ENCODE results near the gene KRTAP4-8. TPM values are rescaled to one million over a fixed set of nuclear protein-coding genes. Genes with fewer than 3 reads are reported as not detected.
"Not testable (repeated sequence)": the region's sequence is repeated elsewhere in the genome, so short reads cannot be mapped to it uniquely, and the experiment has no call there.

KRTAP4-8 gene
- total RNA-seq, 1 donor from 2014 or later, result not detected

DNA sequence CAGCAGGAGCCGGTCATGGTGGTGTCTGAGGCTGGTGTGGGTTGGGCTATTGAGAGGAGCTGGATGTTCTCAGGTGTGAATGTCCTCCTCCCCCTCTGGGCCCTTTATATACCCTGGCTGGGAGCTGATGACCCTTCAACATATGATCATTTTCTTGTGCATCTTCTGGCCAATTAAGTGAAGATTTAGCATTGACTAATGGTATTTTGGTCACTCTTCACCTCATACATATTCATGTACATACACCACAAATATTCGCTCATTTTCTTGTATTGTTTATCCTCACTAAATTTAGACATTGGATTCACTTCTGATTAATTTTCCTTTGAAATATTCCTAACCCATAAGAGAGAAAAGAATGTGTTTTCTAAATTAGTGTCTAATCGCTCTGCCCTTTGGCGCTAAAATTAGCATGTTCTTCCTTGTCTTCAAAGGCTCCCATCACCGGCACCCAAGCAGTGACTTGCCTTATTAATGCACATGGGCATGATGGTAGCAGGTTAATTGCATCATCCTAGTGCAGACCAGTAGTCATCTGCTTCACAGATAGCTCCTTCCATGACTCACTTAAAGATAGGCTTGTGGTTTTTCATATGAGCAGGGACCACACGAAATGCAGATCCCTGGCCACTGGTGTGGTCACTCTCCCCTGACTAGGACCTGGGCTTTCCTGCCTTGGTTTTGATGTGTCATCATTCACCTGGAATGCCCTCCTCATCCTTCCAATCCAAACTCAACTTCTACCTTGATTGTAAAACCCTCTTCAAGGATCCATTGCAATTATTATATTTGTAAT, 31.9 kb downstream of the KRTAP4-8 start, which contains the start of gene KRTAP2-4:
Gene KRTAP2-4 (minus strand): TSS at position 51 of the 796 bp plus-strand sequence. CDS start 34 bp downstream, at position 17.
- DNase-seq (ENCODE audit: extremely low read depth, low read depth, low spot score), result no peak

DNA sequence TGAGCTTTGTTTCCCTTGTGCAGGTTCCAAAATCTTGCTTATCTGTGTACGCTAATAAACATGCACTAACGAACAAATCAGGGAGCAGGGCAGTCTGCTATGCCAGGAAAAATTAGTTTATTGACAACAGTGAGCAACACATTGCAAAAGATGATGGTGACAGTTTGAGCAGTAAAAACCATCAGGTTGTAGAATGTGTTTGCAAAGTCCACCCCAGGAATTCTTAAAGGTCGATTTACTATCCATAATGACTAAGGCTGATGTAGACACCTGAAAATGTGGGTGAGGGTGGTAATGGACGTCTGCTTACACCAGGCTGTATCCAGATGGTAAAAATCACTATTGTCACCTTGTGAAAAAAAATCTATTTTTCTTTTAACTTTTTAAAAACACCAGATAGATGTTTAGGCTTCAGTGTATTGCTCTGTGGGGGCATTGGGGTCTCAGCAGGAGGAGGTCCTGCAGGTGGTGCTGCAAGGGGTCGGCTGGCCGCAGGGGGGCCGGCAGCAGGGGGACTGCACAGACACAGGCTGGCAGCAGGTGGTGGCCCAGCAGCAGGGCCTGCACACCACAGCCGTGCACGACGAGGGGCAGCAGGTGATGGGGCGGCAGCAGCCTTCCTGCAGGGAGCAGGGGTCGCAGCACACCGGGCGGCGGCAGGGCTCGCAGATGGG, 32.8 kb downstream of the KRTAP4-8 start:
- DNase-seq (ENCODE audit: extremely low read depth, low read depth, low spot score), result not testable (repeated sequence)

GRCh38 chr17:41064301-41064700, 33.6 kb downstream of the KRTAP4-8 start:
- no peak for DNase-seq (ENCODE audit: extremely low read depth, low read depth, low spot score)

- DNase-seq (ENCODE audit: extremely low read depth, low read depth, low spot score), result no peak
Measured at GRCh38 chr17:41063449-41063848, 34.5 kb downstream of the KRTAP4-8 start.

DNA sequence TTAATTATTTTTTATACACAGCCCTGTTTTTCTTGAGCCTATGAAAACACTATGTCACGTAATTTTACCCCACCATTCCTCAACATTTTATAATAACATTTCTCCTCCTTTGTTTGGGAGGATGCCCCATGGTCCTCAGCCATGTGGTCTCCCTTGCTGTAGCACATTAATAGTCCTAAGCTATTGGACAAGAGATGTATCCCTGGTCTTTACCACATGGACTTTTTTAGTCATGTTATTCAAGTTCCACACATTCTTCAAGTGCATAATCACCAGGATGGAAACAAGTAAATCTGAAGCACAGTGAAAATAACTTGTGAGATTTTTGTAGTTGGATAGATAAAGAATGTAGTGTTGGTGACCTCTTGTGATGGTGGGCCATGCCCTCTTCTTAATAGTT, 36.0 kb downstream of the KRTAP4-8 start:
- no peak for DNase-seq (ENCODE audit: extremely low read depth, low read depth, low spot score)

GRCh38 chr17:41060052-41060604, 37.8 kb downstream of the KRTAP4-8 start, which contains the start of gene KRTAP2-3:
Gene KRTAP2-3 (minus strand): TSS chr17:41060114. CDS start chr17:41060050, 64 bp downstream.
- DNase-seq (ENCODE audit: extremely low read depth, low read depth, low spot score), result no peak

GRCh38 chr17:41059276-41060051, 38.5 kb downstream of the KRTAP4-8 start:
- not testable (repeated sequence) for DNase-seq (ENCODE audit: extremely low read depth, low read depth, low spot score)

- no peak for DNase-seq (ENCODE audit: extremely low read depth, low read depth, low spot score)
Measured at GRCh38 chr17:41058741-41059140, 39.2 kb downstream of the KRTAP4-8 start.

- DNase-seq (ENCODE audit: extremely low read depth, low read depth, low spot score), result no peak
Measured at GRCh38 chr17:41057547-41057946, 40.4 kb downstream of the KRTAP4-8 start.

- not testable (repeated sequence) for DNase-seq (ENCODE audit: extremely low read depth, low read depth, low spot score)
Measured at GRCh38 chr17:41055130-41055529, 42.8 kb downstream of the KRTAP4-8 start, which contains the start of gene KRTAP2-2. Gene KRTAP2-2 (minus strand): TSS chr17:41055230. CDS start chr17:41055211, 19 bp downstream.

GRCh38 chr17:41054556-41054955, 43.4 kb downstream of the KRTAP4-8 start:
- DNase-seq (ENCODE audit: extremely low read depth, low read depth, low spot score), result not testable (repeated sequence)

- no peak for DNase-seq (ENCODE audit: extremely low read depth, low read depth, low spot score)
Measured at GRCh38 chr17:41054025-41054424, 43.9 kb downstream of the KRTAP4-8 start.

GRCh38 chr17:41052566-41052965, 45.4 kb downstream of the KRTAP4-8 start:
- no peak for DNase-seq (ENCODE audit: extremely low read depth, low read depth, low spot score)

DNA sequence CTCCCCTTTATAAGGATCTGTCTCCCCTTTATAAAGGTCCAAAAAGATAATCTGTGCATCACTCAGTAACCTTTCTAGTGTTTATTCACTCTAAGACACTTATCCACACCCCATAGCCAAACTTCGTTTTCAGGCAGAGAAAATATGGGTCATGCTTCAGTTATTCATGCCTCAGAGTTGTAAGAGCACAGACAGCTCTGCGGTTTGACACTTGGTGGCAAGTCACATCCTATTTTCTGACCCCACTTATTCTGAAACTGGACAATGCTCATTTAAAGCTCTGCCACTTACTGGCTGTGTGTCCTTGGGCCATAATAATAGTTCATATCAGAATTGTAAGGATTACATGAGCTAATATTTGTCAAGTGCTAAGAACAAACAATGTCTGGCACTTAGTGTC, 48.8 kb downstream of the KRTAP4-8 start:
- DNase-seq (ENCODE audit: extremely low read depth, low read depth, low spot score), result no peak

- DNase-seq (ENCODE audit: extremely low read depth, low read depth, low spot score), result no peak
Measured at GRCh38 chr17:41048441-41048840, 49.5 kb downstream of the KRTAP4-8 start.

Other genes starting within 250 kb of the KRTAP4-8 start
- not detected in 2 replicates for gene KRT12, start 230.9 kb downstream of the KRTAP4-8 start, total RNA-seq
- not detected in 2 replicates for gene KRT20, start 212.9 kb downstream of the KRTAP4-8 start, total RNA-seq
- gene KRT23, start 160.5 kb downstream of the KRTAP4-8 start, total RNA-seq, result not detected in 2 replicates
- gene KRT39, start 131.2 kb downstream of the KRTAP4-8 start, total RNA-seq, result not detected in 2 replicates
- gene KRT40, start 113.8 kb downstream of the KRTAP4-8 start, total RNA-seq, result not detected in 2 replicates
- gene KRTAP3-3, start 104.0 kb downstream of the KRTAP4-8 start, total RNA-seq, result not detected in 2 replicates
- gene KRTAP3-2, start 98.2 kb downstream of the KRTAP4-8 start, total RNA-seq, result not detected in 2 replicates
- not detected in 2 replicates for gene KRTAP3-1, start 89.0 kb downstream of the KRTAP4-8 start, total RNA-seq
- gene KRTAP1-5, start 70.9 kb downstream of the KRTAP4-8 start, total RNA-seq, result 0.29 and 0.82 TPM in 2 replicates
- gene KRTAP1-4, start 67.9 kb downstream of the KRTAP4-8 start, total RNA-seq, result not detected in 2 replicates
- not detected in 2 replicates for gene KRTAP1-3, start 63.3 kb downstream of the KRTAP4-8 start, total RNA-seq
- gene KRTAP1-1, start 56.7 kb downstream of the KRTAP4-8 start, total RNA-seq, result not detected in 2 replicates
- not detected in 2 replicates for gene KRTAP2-1, start 50.8 kb downstream of the KRTAP4-8 start, total RNA-seq
- not detected in 2 replicates for gene KRTAP2-2, start 42.9 kb downstream of the KRTAP4-8 start, total RNA-seq
- 1.8 and 5.4 TPM in 2 replicates for gene KRTAP2-3, start 38.0 kb downstream of the KRTAP4-8 start, total RNA-seq
- gene KRTAP2-4, start 32.3 kb downstream of the KRTAP4-8 start, total RNA-seq, result not detected in 2 replicates
- gene KRTAP4-7, start 14.0 kb downstream of the KRTAP4-8 start, total RNA-seq, result not detected in 2 replicates
- gene KRTAP4-16, start 4.1 kb upstream of the KRTAP4-8 start, total RNA-seq, result not detected in 2 replicates
- not detected in 2 replicates for gene KRTAP4-9, start 7.2 kb upstream of the KRTAP4-8 start, total RNA-seq
- not detected in 2 replicates for gene KRTAP4-11, start 20.2 kb upstream of the KRTAP4-8 start, total RNA-seq
- not detected in 2 replicates for gene KRTAP4-12, start 26.0 kb upstream of the KRTAP4-8 start, total RNA-seq
- not detected in 2 replicates for gene KRTAP4-6, start 42.4 kb upstream of the KRTAP4-8 start, total RNA-seq
- not detected in 2 replicates for gene KRTAP4-5, start 51.7 kb upstream of the KRTAP4-8 start, total RNA-seq
- not detected in 2 replicates for gene KRTAP4-4, start 62.6 kb upstream of the KRTAP4-8 start, total RNA-seq
- gene KRTAP4-3, start 70.1 kb upstream of the KRTAP4-8 start, total RNA-seq, result not detected in 2 replicates
- not detected in 2 replicates for gene KRTAP4-2, start 80.1 kb upstream of the KRTAP4-8 start, total RNA-seq
- gene KRTAP4-1, start 86.8 kb upstream of the KRTAP4-8 start, total RNA-seq, result not detected in 2 replicates
- not detected in 2 replicates for gene KRTAP9-1, start 91.7 kb upstream of the KRTAP4-8 start, total RNA-seq
- not detected in 2 replicates for gene KRTAP9-2, start 128.5 kb upstream of the KRTAP4-8 start, total RNA-seq
- not detected in 2 replicates for gene KRTAP9-3, start 134.3 kb upstream of the KRTAP4-8 start, total RNA-seq
- gene KRTAP9-8, start 139.9 kb upstream of the KRTAP4-8 start, total RNA-seq, result not detected in 2 replicates
- gene KRTAP9-4, start 151.5 kb upstream of the KRTAP4-8 start, total RNA-seq, result not detected in 2 replicates
- not detected in 2 replicates for gene KRTAP9-9, start 157.2 kb upstream of the KRTAP4-8 start, total RNA-seq
- gene KRTAP9-6, start 167.2 kb upstream of the KRTAP4-8 start, total RNA-seq, result not detected in 2 replicates
- gene KRTAP9-7, start 177.6 kb upstream of the KRTAP4-8 start, total RNA-seq, result not detected in 2 replicates
- gene KRTAP29-1, start 204.7 kb upstream of the KRTAP4-8 start, total RNA-seq, result not detected in 2 replicates
- not detected in 2 replicates for gene KRTAP16-1, start 211.2 kb upstream of the KRTAP4-8 start, total RNA-seq
- gene KRTAP17-1, start 217.6 kb upstream of the KRTAP4-8 start, total RNA-seq, result not detected in 2 replicates